HG03097 (cell line): ENCODE results near the gene DPP10.

Source experiments
- ATAC-seq: cut with Tn5 transposase; IDR thresholded peaks from one replicate; pipeline ENCODE4 v1.9.1; 2021; ENCODE audit not compliant: unreplicated experiment, low FRiP score

The DPP10 gene

DNA sequence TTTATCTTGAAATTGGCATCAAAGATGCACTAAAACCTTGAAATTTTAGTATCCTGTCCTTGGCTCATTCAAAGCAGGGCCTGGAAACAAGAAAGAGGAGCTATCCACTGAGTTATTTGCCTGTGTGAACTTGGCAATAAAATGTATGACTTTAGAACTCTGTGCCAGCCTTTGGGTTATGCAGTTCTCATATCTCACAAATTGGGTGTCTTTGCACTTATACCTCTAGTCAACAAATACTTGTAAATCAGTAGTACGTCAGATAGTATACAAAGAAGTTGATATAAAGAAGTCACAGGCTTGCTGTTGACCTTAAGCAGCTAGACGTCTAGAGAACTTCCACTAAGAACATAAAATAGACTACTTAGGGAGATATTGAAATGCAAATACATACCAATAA, 1331.9 kb downstream of the DPP10 start:
- no peak for ATAC-seq

DNA sequence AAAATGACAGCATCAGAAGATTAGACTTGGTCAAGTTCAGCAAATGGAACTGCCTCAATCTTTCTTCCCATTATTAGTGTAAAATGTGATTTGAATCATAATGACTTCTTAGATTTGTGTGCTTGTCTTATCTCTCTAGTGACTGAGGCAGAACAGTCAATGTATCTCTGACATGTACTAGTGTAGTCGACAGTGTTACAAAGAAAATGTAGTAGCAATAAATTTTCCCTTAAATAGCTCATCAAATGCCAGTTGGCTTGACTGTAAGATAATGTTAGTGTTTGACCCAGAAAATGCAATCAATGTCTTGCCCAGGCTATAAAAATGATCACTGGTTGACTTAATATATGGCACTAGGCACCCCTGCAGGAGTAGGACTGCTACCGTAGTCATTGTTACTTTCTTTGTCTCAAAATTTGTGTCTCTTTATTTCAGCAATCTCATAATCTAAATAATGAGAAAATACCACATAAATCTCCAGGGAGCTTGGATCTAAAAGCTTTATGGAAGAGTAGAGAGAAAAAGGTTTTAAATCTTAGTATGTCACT, 1336.7 kb downstream of the DPP10 start:
- ATAC-seq, result no peak

- ATAC-seq, result no peak
Observed at GRCh38 chr2:115782286-115782685, 1339.8 kb downstream of the DPP10 start.

GRCh38 chr2:115796078-115796477, 1353.6 kb downstream of the DPP10 start:
- ATAC-seq, result no peak

GRCh38 chr2:115807276-115807675, 1364.8 kb downstream of the DPP10 start:
- ATAC-seq, result no peak

GRCh38 chr2:115825912-115826311, 1383.5 kb downstream of the DPP10 start:
- ATAC-seq, result no peak

GRCh38 chr2:115833196-115833595, 1390.8 kb downstream of the DPP10 start:
- ATAC-seq, result no peak

- no peak for ATAC-seq
Observed at GRCh38 chr2:115838539-115838938, 1396.1 kb downstream of the DPP10 start.

DNA sequence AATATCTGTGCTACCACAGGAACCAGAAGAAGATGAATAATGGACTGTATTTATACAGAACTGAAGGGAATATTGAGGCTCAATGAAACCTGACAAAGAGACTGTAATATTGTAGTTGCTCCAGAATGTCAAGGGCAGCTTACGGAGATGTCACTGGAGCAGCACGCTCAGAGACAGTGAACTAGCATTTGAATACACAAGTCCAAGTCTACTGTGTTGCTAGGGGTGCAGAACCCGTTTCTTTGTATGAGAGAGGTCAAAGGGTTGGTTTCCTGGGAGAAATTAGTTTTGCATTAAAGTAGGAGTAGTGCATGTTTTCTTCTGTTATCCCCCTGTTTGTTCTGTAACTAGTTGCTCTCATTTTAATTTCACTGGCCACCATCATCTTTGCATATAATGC, 1399.9 kb downstream of the DPP10 start:
- ATAC-seq, result no peak

- ATAC-seq, result no peak
Observed at GRCh38 chr2:115848192-115848591, 1405.8 kb downstream of the DPP10 start.

GRCh38 chr2:115867024-115867423, 1424.6 kb downstream of the DPP10 start:
- ATAC-seq, result no peak

- ATAC-seq, result no peak
Observed at GRCh38 chr2:115874427-115874826, 1432.0 kb downstream of the DPP10 start.

DNA sequence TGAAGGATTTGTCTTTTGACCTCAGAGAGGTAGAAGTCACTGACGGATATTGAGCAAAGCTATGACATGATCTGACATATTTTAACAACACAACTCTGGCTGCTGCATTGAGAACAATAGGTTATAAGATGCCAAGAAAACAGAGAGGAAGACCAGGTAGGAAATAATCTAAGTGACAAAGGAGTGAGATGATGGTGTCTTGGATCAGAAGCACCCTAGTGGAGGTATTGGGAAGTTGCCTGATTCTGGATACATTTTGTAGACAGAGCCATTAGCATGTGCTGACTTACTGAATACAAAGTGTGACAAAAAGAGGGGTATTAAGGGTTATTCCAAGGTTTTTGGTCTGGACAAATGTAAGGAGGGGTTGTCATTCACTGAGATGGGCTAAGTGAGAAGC, 1438.1 kb downstream of the DPP10 start:
- no peak for ATAC-seq

GRCh38 chr2:115887209-115887776, 1444.9 kb downstream of the DPP10 start:
- no peak for ATAC-seq
